ENCODE results near the gene DSCAML1.

GRCh38 chr11:117461396-117462182 lies 335.4 kb downstream of the DSCAML1 start:
- no peak for TF ChIP-seq FOXK2 (IDR thresholded peaks at IDR 0.05)
- no peak for TF ChIP-seq SUZ12 (IDR thresholded peaks at IDR 0.05)
- TF ChIP-seq FOXA1 (IDR thresholded peaks at IDR 0.05) = no peak
